Kasumi-1 (cell line): ENCODE results near the gene SOX21.

Experiments used
- DNase-seq, 2 experiments: peaks; one replicate each; lab custom pipeline; 2025; lab: John Stamatoyannopoulos, UW

The SOX21 gene

DNA sequence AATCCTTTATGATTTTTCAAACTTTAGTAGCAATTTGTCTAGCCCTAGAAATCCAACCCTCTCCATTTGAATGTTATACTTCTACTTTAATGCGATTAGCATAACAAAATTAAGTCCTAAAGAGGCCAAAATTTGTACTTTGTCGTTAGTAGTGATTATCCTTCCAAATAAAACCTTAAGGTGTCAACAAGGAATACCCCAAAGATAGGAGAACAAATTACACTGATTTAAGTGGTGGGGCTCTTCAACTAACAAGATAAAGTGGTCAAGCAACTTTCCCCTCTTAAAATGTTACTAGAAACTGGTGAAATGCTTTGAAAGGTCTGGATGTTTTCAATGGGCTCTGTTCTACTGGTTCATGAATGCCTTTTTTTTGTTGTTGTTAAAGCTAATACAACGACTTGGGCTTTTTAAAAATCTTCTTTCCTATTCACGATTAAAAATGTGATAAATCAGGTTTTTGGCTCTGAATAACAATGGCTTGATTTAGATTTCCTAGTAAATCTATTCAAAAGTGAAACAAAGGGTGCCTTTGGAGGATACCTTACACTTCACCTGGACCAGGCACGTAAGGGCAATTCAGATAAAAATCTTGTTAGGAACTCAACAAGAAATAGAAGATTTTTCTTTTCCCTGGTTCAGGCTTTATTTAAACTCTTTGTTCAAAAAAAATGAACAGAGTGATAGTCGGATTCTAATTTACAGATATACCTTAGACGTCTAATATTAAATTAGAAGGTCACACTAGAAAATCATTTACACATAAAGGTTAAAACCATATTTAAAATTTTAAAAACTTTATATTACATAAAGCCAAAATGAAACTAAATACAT is 3.1 kb downstream of the SOX21 start:
- DNase-seq: no peak

- no peak for DNase-seq
Observed at GRCh38 chr13:94708031-94708859, 4.1 kb downstream of the SOX21 start.

DNA sequence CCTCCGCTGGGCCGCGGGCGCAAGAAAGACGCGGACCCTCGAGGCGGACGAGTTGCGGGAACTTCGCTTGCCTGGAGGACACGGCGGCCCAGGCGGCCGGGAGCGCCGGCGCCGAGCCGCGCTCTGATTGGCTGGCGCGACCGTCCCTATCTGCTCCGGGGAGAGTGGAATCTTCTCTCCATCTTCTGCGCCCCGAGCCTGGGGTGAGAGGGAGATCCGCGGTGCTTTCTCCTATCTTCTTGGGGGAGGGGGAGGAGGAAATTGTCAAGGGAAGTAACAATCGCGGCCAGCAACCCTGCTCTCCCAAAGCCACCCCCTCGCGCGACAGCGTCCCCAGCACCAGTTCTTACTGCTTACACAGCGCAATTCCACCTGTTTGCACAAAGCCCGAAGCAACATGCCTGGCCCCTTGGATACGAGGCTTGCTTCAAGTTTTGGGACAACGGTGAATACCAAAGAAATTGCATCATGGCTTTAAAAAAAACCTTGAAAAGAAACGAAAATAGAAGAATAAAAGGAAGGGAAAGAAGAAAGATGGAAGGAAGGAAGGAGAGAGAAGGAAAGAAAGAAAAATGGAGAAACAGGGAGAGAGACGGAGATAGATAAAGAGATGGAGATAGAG is 4.8 kb downstream of the SOX21 start:
- DNase-seq: no peak

GRCh38 chr13:94706843-94707399 is 5.4 kb downstream of the SOX21 start:
- DNase-seq: no peak

GRCh38 chr13:94706101-94706842 is 6.1 kb downstream of the SOX21 start:
- no peak for DNase-seq

- DNase-seq: no peak
Observed at GRCh38 chr13:94705081-94706030, 7.0 kb downstream of the SOX21 start.

DNA sequence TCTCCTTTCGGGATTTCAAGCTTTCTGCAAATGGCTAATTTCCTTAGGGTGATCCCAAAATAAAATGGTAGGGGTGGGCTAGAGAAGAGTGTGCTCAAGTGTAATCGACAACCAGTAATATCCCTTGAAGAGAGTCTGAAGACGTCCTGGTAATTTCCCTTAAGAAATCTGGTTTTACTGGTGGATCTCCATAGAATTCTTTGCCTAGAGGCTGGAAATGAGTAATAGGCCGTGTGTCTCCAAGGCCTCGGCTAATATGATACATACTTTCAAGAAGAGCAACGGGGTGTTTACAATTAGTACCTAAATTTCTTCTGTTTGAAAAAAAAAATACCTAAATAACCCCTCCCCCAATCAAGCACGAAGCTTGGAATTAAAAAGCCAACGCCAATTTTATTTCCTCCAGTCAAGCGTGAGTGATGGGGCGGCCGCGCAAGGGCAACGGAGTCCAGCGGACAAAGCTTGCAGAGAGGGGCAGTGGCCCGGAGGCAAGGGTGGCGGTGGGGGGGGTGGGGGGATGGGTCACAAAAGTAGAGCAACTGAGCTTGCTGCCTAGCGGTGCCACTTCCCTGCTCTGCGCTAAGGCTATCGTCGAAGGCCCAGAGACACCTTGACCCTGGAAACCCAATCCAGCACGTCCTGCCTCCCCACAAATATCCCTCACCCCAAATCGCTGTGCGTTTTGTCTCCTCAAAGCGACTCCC is 7.8 kb downstream of the SOX21 start:
- no peak for DNase-seq

DNA sequence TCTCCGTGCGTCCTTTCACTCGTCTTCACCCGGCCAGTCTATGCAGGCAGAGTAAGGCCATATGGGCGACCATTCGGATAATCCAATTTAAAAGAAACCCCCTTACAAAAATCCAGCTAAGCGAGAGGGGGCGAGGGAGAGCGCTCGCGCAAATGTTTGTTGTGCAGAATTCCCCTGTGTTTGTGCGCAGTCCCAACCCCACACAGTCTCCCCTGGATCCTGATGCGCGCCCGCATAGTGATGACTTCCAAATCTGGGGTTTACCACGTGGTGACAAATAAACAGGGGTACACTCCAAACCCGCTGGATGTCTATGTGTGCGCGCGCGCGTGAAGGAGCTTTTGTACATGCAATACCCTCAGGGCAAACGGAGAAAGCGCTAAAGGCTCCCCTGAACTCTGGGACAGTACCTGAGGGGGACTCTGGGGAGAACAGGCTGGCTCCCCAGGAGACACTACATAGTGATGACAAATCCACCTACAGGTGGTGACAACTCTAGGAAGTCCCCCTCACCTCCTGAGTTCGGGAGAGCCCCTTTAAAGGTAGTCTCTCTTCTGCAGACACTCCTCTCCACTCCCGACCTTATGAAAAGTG is 8.5 kb downstream of the SOX21 start:
- DNase-seq: no peak

GRCh38 chr13:94703271-94703670 is 9.1 kb downstream of the SOX21 start:
- no peak for DNase-seq

GRCh38 chr13:94702181-94703041 is 9.9 kb downstream of the SOX21 start:
- DNase-seq: no peak

DNA sequence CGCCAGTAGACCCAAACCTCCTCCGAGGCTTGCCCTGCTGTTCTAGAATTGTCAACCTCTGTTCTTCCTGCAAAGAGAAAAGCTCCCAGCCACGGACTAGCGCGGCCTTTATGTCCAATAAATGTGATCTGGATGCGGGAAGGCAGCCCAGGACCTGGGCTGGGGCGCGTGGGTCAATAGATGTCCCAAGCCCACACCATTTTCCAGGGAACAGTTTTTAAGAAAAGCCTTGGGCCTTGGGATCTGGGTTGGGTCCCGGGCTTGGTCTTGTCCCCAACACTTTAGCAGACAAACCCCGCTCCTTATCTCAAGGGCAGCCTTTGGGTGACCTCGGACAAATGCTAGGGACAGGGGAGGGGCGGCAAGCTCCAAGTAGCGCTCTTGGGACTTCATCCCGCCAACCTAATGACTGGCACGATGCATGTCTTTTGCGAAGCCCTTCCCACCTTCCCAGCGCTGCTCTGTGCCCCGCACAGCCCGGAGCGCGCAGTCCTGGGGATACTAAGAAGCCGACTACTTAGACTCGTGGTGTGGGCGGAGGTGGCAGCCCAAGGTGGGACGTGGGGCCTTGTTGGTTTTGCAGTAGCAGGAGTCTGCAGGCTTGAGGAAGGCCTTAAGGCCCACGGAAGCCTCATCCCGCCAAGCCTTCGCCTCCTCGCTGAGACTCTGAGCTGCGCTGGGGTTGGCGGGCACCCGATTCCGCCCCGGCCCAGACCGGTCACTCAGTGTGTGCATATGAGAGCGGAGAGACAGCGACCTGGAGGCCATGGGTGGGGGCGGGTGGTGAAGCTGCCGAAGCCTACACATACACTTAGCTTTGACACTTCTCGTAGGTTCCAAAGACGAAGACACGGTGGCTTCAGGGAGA is 10.8 kb downstream of the SOX21 start:
- no peak for DNase-seq

GRCh38 chr13:94700536-94700935 is 11.8 kb downstream of the SOX21 start:
- no peak for DNase-seq

- DNase-seq: no peak
Observed at GRCh38 chr13:94700051-94700535, 12.3 kb downstream of the SOX21 start.

DNA sequence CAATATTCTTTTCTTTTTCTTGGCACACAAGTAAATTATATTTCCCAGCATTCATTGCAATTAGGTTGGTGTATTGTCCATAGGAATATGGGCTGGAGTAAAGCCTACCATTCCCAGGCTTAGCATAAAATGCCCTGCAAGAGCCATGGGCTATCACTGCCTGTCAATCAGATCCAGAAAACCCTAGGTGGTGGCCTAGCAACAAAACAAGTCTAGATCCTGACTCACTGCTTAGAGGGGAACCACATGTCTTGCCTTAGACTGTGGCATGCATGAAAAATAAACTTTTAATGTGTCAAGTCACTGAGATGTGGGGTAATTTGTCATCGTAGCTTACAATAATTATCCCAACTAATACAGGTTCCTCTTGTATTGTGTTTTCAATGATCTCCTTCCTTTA is 16.2 kb downstream of the SOX21 start:
- no peak for DNase-seq

- DNase-seq: no peak
Observed at GRCh38 chr13:94692030-94692429, 20.3 kb downstream of the SOX21 start.

GRCh38 chr13:94683409-94683808 is 28.9 kb downstream of the SOX21 start:
- no peak for DNase-seq

- DNase-seq: no peak
Observed at GRCh38 chr13:94682229-94682628, 30.1 kb downstream of the SOX21 start.
